HG02623 (cell line): ENCODE measurements around the gene CDC42EP4.
A peak's percentile ranks its signal among the peaks of the same experiment; 100 is the strongest.
"Not testable (repeated sequence)": the region's sequence is repeated elsewhere in the genome, so short reads cannot be mapped to it uniquely, and the experiment has no call there.

Experiments used
- ATAC-seq: cut with Tn5 transposase; IDR thresholded peaks from one replicate; pipeline ENCODE4 v1.9.1; 2021; ENCODE audit warnings: moderate library complexity; ENCODE audit not compliant: unreplicated experiment

The CDC42EP4 gene

GRCh38 chr17:73323409-73324159, 11.8 kb upstream of the CDC42EP4 start:
- ATAC-seq = no peak

DNA sequence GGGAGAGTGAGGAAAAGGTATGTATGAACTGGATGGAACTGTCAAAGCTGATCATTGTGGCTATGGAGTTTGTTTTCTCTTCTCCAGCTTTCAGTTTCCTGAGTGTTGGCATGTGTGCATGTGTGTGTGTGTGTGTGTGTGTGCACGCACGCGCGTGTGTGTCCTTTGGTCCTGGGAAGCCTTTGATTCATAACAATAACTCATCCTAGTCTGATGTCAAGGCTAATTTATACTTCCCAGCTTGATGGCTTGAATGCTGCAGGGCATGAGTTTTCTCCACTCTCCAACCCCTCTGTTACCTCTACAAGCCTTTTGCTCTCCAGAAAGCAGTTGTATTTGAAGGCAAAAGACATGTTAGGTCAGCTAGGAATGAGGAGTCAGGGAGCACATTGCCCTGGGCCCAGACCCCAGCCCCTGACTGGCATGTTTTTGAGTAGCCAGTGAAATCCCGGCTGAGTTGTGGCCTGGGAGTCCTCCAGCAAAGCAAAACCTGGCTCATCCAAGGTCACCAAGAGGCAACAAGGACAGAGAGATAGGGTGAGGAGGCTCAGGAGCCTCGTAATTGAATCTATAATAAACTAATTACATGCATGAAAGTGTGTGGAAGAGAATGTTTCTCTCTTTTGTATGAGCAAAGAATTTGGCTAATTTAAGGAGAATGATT, 8.9 kb upstream of the CDC42EP4 start:
- no peak for ATAC-seq

DNA sequence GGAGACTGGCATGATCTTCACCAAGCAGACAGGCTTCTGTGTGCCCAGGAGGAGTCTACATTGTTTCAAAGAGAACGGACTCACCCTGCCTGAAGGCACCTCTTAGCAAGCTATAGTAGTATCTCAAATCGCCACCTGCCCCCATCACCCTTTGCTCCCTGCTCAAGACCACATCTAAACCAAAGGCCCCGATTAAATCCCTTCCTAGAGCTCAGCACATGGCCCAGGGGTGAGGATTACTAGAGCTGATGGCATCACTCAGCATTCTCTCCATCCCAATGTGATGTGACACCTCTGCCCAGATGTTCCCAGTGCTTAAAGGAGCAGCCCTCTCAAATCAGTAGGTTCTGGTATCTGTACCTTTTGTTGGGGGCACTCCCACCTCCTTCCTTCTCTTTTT, 8.0 kb upstream of the CDC42EP4 start:
- no peak for ATAC-seq

DNA sequence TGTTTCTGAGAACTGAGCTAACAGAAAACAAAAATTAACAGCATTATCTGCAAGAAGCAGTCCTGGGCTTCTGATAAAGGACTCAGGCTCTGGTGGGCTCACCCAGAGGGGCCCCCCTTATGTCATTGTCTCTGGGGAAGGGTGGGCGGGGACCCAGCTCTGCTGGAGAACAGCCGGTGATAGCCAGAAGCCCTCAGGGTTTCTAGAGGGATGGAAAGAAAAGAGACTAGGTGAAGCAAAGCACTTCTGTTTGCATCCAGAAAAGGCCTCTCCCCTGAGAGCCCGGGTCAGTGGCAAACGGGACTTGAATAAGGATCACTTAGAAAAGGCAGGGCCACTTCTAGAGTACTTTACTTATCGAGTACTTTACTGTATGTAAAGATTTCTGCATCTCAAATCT, 7.0 kb upstream of the CDC42EP4 start:
- ATAC-seq = no peak

GRCh38 chr17:73318427-73318813, 6.6 kb upstream of the CDC42EP4 start:
- ATAC-seq = no peak

DNA sequence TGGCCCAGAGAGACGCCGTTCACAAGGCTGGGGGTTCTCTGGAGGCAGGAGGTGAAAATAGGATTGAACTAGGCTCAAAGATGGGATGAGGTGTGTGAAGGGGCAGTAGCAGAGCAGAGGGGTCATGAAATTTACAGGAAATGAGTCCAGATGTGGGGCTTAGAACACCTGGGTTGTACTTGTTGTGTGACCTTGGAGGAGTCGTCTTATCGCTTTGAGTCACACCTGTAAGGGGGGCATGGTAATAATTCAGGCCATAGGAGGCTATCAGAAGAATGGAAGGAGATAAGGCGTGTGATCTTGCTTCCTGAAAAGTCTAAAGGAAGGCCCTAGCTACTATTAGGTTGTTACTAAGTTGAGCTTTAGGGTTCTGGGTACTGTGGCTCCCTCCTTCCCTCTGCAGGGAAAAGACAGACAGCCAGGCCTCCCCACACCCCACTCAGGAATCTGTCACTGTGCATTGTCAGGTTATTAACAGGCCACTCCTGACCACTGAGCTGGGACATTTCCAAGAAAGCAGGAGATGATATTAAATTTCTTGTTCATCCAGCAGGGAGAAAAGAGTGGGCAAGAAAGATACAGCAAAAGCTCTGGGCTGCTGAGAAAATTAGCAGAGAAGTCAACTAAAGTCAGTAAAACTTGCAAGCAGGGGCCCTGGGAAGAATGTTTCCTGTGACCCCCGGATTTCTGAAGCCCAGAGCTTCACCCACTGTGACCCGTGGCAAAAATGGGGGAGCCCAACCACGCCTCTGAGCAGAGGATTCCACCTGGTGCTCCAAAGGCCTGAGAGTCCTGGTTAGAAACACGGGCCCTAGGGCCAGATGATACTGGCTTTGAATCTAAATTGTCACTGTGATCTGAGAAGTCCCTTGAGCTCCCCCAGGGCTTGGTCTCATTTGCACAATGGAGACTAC, 6.0 kb upstream of the CDC42EP4 start:
- ATAC-seq = no peak

- ATAC-seq = peak; percentile 69
Measured at GRCh38 chr17:73316919-73317505, 5.2 kb upstream of the CDC42EP4 start.

DNA sequence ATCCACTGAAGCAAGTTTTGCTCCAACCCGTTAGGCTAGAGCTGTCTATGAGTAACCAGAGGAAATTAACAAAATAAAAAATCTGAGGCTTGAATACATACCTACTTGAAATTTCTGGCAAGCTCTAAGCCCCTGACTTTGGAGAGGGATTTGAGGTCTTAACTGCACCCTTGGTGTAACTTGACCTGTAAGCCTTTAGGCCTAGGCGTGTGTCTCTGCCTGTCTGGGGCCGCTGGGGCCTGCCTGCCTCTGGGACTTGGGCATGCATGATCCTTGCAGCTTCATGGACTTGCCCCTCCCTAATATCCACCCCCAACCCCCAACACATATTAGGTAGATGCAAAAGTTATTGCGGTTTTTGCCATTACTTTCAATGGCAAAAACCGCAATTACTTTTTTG, 3.7 kb upstream of the CDC42EP4 start:
- ATAC-seq = no peak

- no peak for ATAC-seq
Measured at GRCh38 chr17:73313526-73314127, 1.8 kb upstream of the CDC42EP4 start.

- ATAC-seq = not testable (repeated sequence)
Measured at GRCh38 chr17:73312887-73313286, 1.1 kb upstream of the CDC42EP4 start.

DNA sequence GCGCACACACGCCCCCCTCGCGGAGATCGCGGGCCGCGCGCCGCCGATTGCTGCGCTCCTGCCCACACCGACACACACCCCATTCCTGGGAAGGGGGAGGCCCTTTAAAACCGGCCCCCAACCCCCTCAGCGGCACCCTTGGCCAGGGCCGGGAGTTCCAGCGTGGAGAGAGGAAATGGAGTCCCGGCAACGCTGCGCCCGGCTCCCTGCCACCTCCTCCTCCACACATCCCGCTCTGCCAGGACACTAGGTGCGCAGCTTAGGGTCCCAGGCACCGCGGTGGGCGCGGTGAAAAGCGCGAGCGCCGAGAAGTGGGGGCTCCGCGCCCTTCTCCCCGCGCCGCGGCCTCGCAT, 397 bp downstream of the CDC42EP4 start:
- peak; percentile 14 for ATAC-seq

- ATAC-seq = no peak
Measured at GRCh38 chr17:73309727-73310596, 1.8 kb downstream of the CDC42EP4 start.

DNA sequence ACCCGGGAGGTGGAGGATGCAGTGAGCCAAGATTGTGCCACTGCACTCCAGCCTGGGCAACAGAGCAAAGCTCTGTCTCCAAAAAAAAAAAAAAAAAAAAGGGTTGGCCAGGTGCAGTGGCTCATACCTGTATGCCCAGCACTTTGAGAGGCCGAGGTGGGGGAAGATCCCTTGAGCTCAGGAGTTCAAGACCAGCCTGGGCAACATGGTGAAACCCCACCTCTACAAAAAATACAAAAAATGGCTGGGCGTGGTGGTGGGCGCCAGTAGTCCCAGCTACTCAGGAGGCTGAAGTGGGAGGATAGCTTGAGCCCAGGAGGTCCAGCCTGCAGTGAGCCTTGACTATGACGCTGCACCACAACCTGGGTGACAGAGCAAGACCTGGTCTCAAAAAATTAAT, 2.8 kb downstream of the CDC42EP4 start:
- ATAC-seq = not testable (repeated sequence)

DNA sequence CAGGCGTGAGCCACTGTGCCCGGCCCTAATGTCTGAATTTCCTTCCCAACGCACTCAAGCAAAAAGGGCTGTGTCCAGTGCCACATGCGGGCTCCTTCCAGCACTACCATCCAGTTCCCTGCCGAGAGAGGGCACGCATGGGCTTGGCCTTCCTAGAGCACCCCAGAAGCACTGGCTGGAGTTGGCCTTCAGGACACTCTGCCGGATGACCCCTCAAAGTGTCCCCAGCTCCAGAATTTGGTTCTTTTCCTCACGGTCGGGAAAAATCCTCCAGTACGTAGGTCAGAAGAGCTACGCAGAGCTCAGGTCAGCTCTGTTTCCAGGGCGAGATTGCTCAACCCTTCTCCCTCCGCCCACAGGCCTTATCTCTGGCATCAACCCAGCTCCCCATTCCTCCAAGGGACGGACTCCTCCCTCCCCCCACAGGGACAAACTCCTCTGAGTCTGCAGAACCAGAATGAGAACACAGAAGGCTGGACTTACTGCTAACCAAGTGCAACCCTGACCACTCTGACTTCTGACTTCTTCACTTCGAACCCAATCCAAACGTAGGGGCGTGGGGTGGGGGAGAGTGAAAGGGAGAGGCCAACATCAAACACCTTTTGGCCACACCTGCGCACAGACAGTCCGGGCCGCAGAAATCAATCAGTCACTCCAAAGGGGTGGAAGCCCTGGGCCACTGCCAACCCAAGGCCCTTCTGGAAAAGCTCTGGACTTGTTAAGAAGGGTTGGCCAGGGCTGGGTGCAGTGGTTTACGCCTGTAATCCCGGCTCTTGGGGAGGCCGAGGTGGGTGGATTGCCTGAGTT, 3.6 kb downstream of the CDC42EP4 start:
- ATAC-seq = no peak

DNA sequence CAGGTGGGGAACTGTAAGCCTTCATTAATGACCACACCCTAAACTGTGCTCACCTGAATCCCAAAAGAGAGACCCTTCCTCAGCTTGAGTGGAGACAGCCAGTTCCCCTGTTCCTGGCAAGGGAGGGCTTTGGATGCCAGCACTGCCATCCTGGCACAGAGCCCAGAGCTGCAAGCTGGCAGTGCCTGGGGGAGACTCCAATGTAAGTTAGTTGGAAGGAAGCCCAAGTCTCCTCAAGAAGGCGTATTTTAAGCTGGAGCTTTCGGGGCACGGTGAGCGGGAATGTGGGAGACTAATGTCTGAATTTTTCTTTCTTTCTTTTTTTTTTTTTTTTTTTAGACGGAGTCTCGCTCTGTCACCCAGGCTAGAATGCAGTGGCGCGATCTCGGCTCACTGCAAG, 4.7 kb downstream of the CDC42EP4 start:
- no peak for ATAC-seq

DNA sequence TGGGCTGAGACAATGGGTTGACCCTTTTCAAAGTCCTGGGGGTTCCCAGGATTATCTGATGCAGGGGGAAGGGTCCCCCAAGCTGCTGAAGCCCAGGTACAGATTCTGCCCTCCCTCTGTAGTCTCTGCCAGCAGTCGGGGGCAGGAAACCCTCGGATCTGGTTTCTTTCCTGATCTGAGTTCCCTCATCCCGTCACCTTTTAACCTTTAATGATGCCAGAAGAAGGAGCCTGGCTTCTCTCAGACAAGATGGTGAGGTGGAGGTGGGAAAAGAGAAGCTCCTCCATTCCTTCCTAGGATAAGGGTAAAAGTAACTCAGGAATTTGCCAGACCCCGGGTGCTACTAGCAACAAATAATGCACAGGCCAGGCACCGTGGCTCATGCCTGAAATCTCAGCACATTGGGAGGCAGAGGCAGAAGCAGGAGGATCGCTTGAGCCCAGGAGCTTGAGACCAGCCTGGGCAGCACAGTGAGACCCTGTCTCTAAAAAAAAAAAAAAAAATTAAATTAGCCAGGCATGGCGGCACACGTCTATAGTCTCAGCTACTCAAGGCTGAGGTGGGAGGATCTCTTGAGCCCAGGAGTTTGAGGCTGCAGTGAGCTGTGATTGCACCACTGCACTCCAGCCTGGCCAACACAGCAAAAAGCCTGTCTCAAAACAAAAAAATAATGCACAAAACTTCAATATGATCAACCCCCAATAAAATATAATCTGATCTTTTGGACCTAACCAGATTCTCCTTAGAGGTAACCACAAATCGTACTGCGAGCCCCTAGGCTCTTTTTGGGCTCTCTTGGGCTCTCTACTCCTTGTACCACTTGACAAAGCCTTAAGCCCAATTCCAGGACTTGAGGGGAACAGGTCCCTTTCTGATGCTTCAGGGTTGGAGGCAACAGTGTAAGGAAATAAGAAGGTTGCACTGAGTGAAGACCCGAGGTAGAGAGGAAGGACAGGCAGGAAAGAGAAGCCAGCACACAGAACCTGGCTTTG, 5.7 kb downstream of the CDC42EP4 start:
- no peak for ATAC-seq

GRCh38 chr17:73304971-73305812, 6.6 kb downstream of the CDC42EP4 start:
- no peak for ATAC-seq
